Mammary epithelial cell (primary cell): ENCODE data around the gene BBS12.
A peak's percentile ranks its signal among the peaks of the same experiment; 100 is the strongest.

Experiments
- CTCF ChIP-seq, 2 donors: IDR thresholded peaks in 1 of 2; conservative IDR thresholded peaks in 1 of 2; 2 replicates each; pipeline ENCODE4 v1.5.1; 2011 to 2012; ENCODE audit warnings: inconsistent platforms in 2 of 2, low read length in 2 of 2, mild to moderate bottlenecking in 2 of 2, control low read depth in 1 of 2, low read depth in 1 of 2; ENCODE audit not compliant: insufficient read depth in 1 of 2; ENCODE audit errors: extremely low read depth in 1 of 2
- EZH2 ChIP-seq: IDR thresholded peaks from 2 replicates; pipeline ENCODE4 v1.6.1; 2012; ENCODE audit warnings: low read length, inconsistent platforms, borderline replicate concordance

- TF ChIP-seq CTCF (conservative IDR thresholded peaks at IDR 0.05 in 1 of 2, IDR thresholded peaks at IDR 0.05 in 1 of 2; ENCODE audit: extremely low read depth in 1 of 2, insufficient read depth in 1 of 2, low read depth in 1 of 2, low read length in 2 of 2): peak in 1 of 2 donors; percentile 62
- no peak for TF ChIP-seq EZH2
These were observed at the start of gene BBS12 for GRCh38 chr4:122732329-122733026.
